GM12878 (cell line): ENCODE measurements around the gene SASH1. TPM values are rescaled to one million over a fixed set of nuclear protein-coding genes. Genes with fewer than 3 reads are reported as not detected.

Experiments
- ATAC-seq: fragments of 200-7000 bp; cut with Tn5 transposase; 3 replicates; pipeline ENCODE4 v1.9.1; 2020; ENCODE audit warnings: mild to moderate bottlenecking, moderate library complexity
- BruUV-seq: library from RNA; stranded (reverse); fragments of 400-500 nt; replicated peaks from 2 replicates; lab custom pipeline; 2021; lab: Mats Ljungman, UMichigan
- CTCF ChIA-PET: fragments of 300-600 bp; sonication (Branson Sonifier 250); formaldehyde crosslinking; extraction: SDS; loops from one replicate; lab custom pipeline; 2021; ENCODE audit warnings: inconsistent platforms; lab: Yijun Ruan, JAX
- POLR2A ChIA-PET: fragments of 350-600 bp; formaldehyde crosslinking; extraction: SDS; loops from one replicate; lab custom pipeline; 2021; ENCODE audit warnings: inconsistent platforms; lab: Charles Lee
- RAD21 ChIA-PET: fragments of 300-600 bp; sonication (Branson Sonifier 250); formaldehyde crosslinking; loops from one replicate; lab custom pipeline; 2023; ENCODE audit warnings: antibody characterized with exemption; ENCODE audit not compliant: unreplicated experiment; lab: Charles Lee
- SMC1A ChIA-PET: fragments of 300-600 bp; sonication (Branson Sonifier 250); formaldehyde crosslinking; loops from one replicate; lab custom pipeline; 2023; ENCODE audit not compliant: unreplicated experiment, uncharacterized antibody; lab: Charles Lee
- DNase-seq: peaks from one replicate; pipeline ENCODE4 v3.0.0-alpha.2; 2011; ENCODE audit warnings: low read depth, low spot score
- FAIRE-seq: peaks from 3 replicates; lab custom pipeline; 2011; peaks lifted over from hg19 to GRCh38; lab: Jason Lieb, UNC
- H2AFZ ChIP-seq: 2 replicates; pipeline ENCODE4 v1.6.0; 2011; ENCODE audit warnings: low read depth, low read length, control low read depth; ENCODE audit not compliant: control insufficient read depth
- H3K27ac ChIP-seq: 2 replicates; pipeline ENCODE4 v1.5.1; 2011; ENCODE audit warnings: control low read depth; ENCODE audit not compliant: control insufficient read depth, insufficient read depth
- H3K27me3 ChIP-seq, 2 experiments: replicated peaks in 1 of 2; 2 replicates each; pipeline versions ENCODE4 v1.6.0 to v1.6.1; 2011; ENCODE audit warnings: low read length in 1 of 2; ENCODE audit not compliant: control insufficient read depth in 2 of 2, insufficient read depth in 2 of 2
- H3K36me3 ChIP-seq, 2 experiments: 2 replicates each; pipeline ENCODE4 v1.5.1; 2011; ENCODE audit warnings: low read length in 1 of 2; ENCODE audit not compliant: control insufficient read depth in 2 of 2, insufficient read depth in 2 of 2
- H3K4me1 ChIP-seq: 2 replicates; pipeline ENCODE4 v1.6.1; 2011; ENCODE audit warnings: mild to moderate bottlenecking, low read length, moderate library complexity, mixed read lengths; ENCODE audit not compliant: control insufficient read depth, insufficient read depth
- H3K4me2 ChIP-seq: 2 replicates; pipeline ENCODE4 v1.6.0; 2011; ENCODE audit warnings: control low read depth; ENCODE audit not compliant: control insufficient read depth, insufficient read depth
- H3K4me3 ChIP-seq: fragments of 200-600 bp; sonication (generic); 2 replicates; pipeline ENCODE4 v1.5.1; 2016
- H3K79me2 ChIP-seq: 2 replicates; pipeline ENCODE4 v1.6.0; 2011; ENCODE audit warnings: low read length; ENCODE audit not compliant: control insufficient read depth, insufficient read depth
- H3K9ac ChIP-seq: 2 replicates; pipeline ENCODE4 v1.8.0; 2011; ENCODE audit warnings: low read length, control low read depth, mixed read lengths; ENCODE audit not compliant: control insufficient read depth, insufficient read depth
- H3K9me3 ChIP-seq: replicated peaks from 3 replicates; pipeline ENCODE4 v1.5.1; 2011; ENCODE audit warnings: mild to moderate bottlenecking, low read length; ENCODE audit not compliant: control insufficient read depth, insufficient read depth
- H4K20me1 ChIP-seq: 2 replicates; pipeline ENCODE4 v1.6.0; 2011; ENCODE audit not compliant: control insufficient read depth, insufficient read depth
- ATF7 ChIP-seq: fragments of 450-650 bp; IDR thresholded peaks from 2 replicates; pipeline ENCODE4 v1.6.1; 2016; ENCODE audit warnings: low read depth, mild to moderate bottlenecking
- BACH1 ChIP-seq: fragments of 450-650 bp; IDR thresholded peaks from 2 replicates; pipeline ENCODE4 v1.6.1; 2017; ENCODE audit warnings: mild to moderate bottlenecking, borderline replicate concordance
- BCL11A ChIP-seq: IDR thresholded peaks from 2 replicates; pipeline ENCODE4 v1.6.1; 2011; ENCODE audit warnings: low read depth, low read length
- CEBPZ ChIP-seq: fragments of 150-350 bp; IDR thresholded peaks from 2 replicates; pipeline ENCODE4 v1.6.1; 2016; ENCODE audit warnings: low read depth, low read length
- DPF2 ChIP-seq: fragments of 450-650 bp; IDR thresholded peaks from 2 replicates; pipeline ENCODE4 v1.6.1; 2017; ENCODE audit warnings: mild to moderate bottlenecking
- GABPA ChIP-seq: IDR thresholded peaks from 2 replicates; pipeline ENCODE4 v1.6.1; 2014; ENCODE audit warnings: antibody characterized with exemption, low read depth, mild to moderate bottlenecking, inconsistent platforms
- IKZF1 ChIP-seq: fragments of 450-650 bp; conservative IDR thresholded peaks from 2 replicates; pipeline ENCODE4 v1.6.1; 2017; ENCODE audit warnings: antibody characterized with exemption, mild to moderate bottlenecking
- MLLT1 ChIP-seq: fragments of 450-650 bp; IDR thresholded peaks from 2 replicates; pipeline ENCODE4 v1.6.1; 2016; ENCODE audit warnings: mild to moderate bottlenecking
- MXI1 ChIP-seq: fragments of 150-350 bp; IDR thresholded peaks from 2 replicates; pipeline ENCODE4 v1.6.1; 2011; ENCODE audit warnings: low read depth, mild to moderate bottlenecking, inconsistent platforms, low read length, improper control_type of control experiment
- RFX5 ChIP-seq: IDR thresholded peaks from 2 replicates; pipeline ENCODE4 v1.6.1; 2011; ENCODE audit warnings: low read depth, low read length, improper control_type of control experiment
- SPI1 ChIP-seq: IDR thresholded peaks from 2 replicates; pipeline ENCODE4 v1.6.1; 2011; ENCODE audit warnings: low read depth, mild to moderate bottlenecking, low read length, moderate library complexity, borderline replicate concordance; ENCODE audit not compliant: insufficient read depth
- TAF1 ChIP-seq: IDR thresholded peaks from 2 replicates; pipeline ENCODE4 v1.6.1; 2011; ENCODE audit warnings: mild to moderate bottlenecking, low read depth, low read length, borderline replicate concordance
- YBX1 ChIP-seq: fragments of 450-650 bp; IDR thresholded peaks from 2 replicates; pipeline ENCODE4 v1.6.1; 2016; ENCODE audit warnings: antibody characterized with exemption
- WGBS: methylation state at CpG from one replicate; pipeline ENCODE4 v1.1.6; 2016; ENCODE audit warnings: low lambda C conversion rate; ENCODE audit not compliant: insufficient replicate concordance, insufficient coverage; ENCODE audit errors: missing lambda C conversion rate; 5-methylcytosine and 5-hydroxymethylcytosine counted together
- in situ Hi-C: fragments of 300-500 bp; cut with MboI; formaldehyde crosslinking; loops from 9 replicates; pipeline ENCODE4 v1.14.3; 2018; ENCODE audit warnings: mixed read lengths
- intact Hi-C: fragments of 100-400 bp; cut with micrococcal nuclease; formaldehyde crosslinking; loops from one replicate; pipeline ENCODE4 v1.14.2; 2022; ENCODE audit not compliant: unreplicated experiment
- polyA plus RNA-seq, 11 experiments: library from polyadenylated mRNA; depleted of rRNA in 4 of 11; unstranded in 6 of 11; stranded (reverse) in 5 of 11; fragments of >200 nt; fragmentation: Nextera tagmentation in 4 of 11; fragmentation: Illumina TruSeq in 1 of 11; extraction: Ambion mirVana in 4 of 11; extraction: Trizol in 1 of 11; gene quantifications; 1 replicate in 1 of 11; 2 replicates in 10 of 11; pipeline versions ENCODE4 v1.2.1 to v1.2.3, GENCODE V29; 2011 to 2016; ENCODE audit warnings: inconsistent platforms in 2 of 11, missing spikeins in 2 of 11, low read depth in 1 of 11
- total RNA-seq, 4 experiments: library from RNA; depleted of rRNA in 3 of 4; stranded (reverse); fragments of >200 nt in 3 of 4; fragmentation: Illumina TruSeq in 1 of 4; extraction: Trizol in 1 of 4; gene quantifications; 2 replicates each; pipeline versions ENCODE4 v1.2.1 to v1.2.3, GENCODE V29; 2013 to 2021

The SASH1 gene
- total and polyA plus RNA-seq, 10 of the 15 experiments (the other 5 are each of a cell fraction or from before 2014, with no cell fraction given), result 0.01 to 0.73 (median 0.14) TPM; not detected in 4

GRCh38 chr6:148572676-148573335 lies 230.2 kb downstream of the SASH1 start:
- peak; percentile 57 for FAIRE-seq
- TF ChIP-seq MLLT1 (no peak), ATF7 (no peak), BCL11A (no peak), IKZF1 (no peak), RFX5 (no peak), GABPA (no peak), SPI1 (no peak), YBX1 (no peak), BACH1 (no peak), CEBPZ (no peak), DPF2 (no peak), MXI1 (no peak), TAF1 (no peak)
- TF ChIP-seq, all 136 proteins: peak for 0
- DNase-seq (no peak), ATAC-seq (no peak)
- H3K79me2 ChIP-seq, result no peaks in the 10 kb centered on the region
- H2AFZ ChIP-seq, result no peak overlapping the region
- no peak overlapping the region for H3K9ac ChIP-seq
- SMC1A ChIA-PET, result interaction anchor here (1.1 kb wide), 1 partner anchor 128 kb away, joined by 3 read pairs; no protein-coding TSS in a partner anchor
- CTCF ChIA-PET, result interaction anchor here (0.9 kb wide), 1 partner anchor 13 kb away, joined by 3 read pairs; no protein-coding TSS in a partner anchor
- RAD21 ChIA-PET, result no interaction called here
- H3K4me3 ChIP-seq, result no peak overlapping the region
- no peak overlapping the region for H3K27ac ChIP-seq
- intact Hi-C loops (no loop called here), in situ Hi-C loops (loop anchor here (5.0 kb wide), 1 partner anchor 854 kb away; no protein-coding TSS in a partner anchor)
- H3K9me3 ChIP-seq, result no peaks in the 10 kb centered on the region
- peaks cover 0 to 5% of the 10 kb centered on the region in 2 experiments; a peak in 1 of 4 replicates for H3K27me3 ChIP-seq
- 63% methylated on average over 9 of the region's 9 CpGs for WGBS
- BruUV-seq, result no TSS peak
- POLR2A ChIA-PET, result no interaction called here
- no peak overlapping the region for H3K4me2 ChIP-seq
- H4K20me1 ChIP-seq, result no peaks in the 10 kb centered on the region
- no peaks in the 10 kb centered on the region for H3K4me1 ChIP-seq
- H3K36me3 ChIP-seq, result no peaks in the 10 kb centered on the region
